ENCODE results near the gene CYB561D2. TPM values are rescaled to one million over a fixed set of nuclear protein-coding genes. Genes with fewer than 3 reads are reported as not detected.

CYB561D2 gene
- total RNA-seq, 4 donors from 2014 or later = 5.4 to 12.4 (median 8.1) TPM

DNA sequence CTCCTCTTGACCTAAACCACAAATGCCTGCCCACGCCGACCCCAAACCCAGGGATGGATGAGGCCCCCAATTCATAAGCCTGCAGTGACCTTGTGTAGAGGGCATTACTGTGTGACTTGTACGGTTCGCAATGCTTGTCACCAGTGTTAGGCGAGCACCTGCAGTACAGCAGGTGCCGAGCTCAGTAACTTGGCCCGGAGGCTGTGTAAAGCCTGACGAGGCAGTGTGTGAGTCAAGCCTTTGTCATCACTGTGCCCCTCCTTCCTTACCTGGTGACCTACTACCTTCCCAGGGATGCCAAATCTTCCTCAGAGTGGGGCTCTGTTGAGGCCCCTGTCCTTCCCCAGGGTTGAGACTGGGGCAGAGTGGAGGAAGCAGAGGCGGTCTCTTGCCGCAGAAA is 45.8 kb downstream of the CYB561D2 start:
- no peak overlapping the region for H3K27ac ChIP-seq (replicated peaks in 1 of 4)
- peaks cover 0 to 9% (median 1%) of the 10 kb centered on the region in 4 donors for H3K4me1 ChIP-seq
- DNase-seq (ENCODE audit: extremely low spot score) = no peak
- no peak for TF ChIP-seq EP300 (IDR thresholded peaks at IDR 0.05)
- TF ChIP-seq, protein P1, sequence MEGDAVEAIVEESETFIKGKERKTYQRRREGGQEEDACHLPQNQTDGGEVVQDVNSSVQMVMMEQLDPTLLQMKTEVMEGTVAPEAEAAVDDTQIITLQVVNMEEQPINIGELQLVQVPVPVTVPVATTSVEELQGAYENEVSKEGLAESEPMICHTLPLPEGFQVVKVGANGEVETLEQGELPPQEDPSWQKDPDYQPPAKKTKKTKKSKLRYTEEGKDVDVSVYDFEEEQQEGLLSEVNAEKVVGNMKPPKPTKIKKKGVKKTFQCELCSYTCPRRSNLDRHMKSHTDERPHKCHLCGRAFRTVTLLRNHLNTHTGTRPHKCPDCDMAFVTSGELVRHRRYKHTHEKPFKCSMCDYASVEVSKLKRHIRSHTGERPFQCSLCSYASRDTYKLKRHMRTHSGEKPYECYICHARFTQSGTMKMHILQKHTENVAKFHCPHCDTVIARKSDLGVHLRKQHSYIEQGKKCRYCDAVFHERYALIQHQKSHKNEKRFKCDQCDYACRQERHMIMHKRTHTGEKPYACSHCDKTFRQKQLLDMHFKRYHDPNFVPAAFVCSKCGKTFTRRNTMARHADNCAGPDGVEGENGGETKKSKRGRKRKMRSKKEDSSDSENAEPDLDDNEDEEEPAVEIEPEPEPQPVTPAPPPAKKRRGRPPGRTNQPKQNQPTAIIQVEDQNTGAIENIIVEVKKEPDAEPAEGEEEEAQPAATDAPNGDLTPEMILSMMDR (IDR thresholded peaks at IDR 0.05) = no peak
- no peak for TF ChIP-seq POLR2A (IDR thresholded peaks at IDR 0.05; ENCODE audit: low read depth)
- TF ChIP-seq POLR2AphosphoS5 (IDR thresholded peaks at IDR 0.05) = no peak
- no peaks in the 10 kb centered on the region for H3K36me3 ChIP-seq
- no peaks in the 10 kb centered on the region for H3K27me3 ChIP-seq
- no peak overlapping the region for H3K4me3 ChIP-seq
- intact Hi-C loops (cut with DNase I) = no loop called here
- no peaks in the 10 kb centered on the region for H3K9me3 ChIP-seq
- WGBS = 91% methylated on average over 10 of the region's 10 CpGs

DNA sequence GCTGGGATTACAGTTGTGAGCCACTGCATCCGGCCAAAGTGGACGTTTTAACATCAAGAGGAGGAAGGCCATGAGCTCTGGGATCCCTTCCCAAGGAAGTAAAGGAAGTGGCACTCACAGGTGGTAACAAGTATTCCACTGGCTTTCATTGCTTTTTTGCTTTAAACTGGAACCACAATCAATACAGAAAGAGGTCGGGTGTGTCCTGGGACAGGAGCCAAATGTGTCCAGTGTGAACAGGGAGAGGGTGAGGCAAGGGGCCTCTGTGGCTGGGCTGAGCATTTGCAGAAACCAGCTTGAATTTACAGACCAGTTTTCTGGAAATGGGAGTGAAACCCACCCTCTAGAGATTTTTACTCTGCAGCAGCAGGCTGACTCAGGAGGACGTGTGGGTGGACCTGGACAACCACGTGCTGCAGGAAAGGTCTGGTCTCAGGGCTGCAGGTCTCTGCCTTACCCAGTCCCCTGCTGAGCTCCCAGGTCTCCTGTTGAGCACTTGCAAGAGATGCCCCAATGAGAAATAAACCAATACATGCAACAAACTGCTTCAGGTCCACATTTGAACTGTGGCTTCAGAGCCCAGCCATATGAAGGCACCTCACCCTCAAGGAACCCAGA is 51.4 kb downstream of the CYB561D2 start:
- no peak overlapping the region for H3K4me3 ChIP-seq
- no peak for DNase-seq (ENCODE audit: extremely low spot score)
- WGBS = 48% methylated on average over 3 of the region's 5 CpGs
- intact Hi-C loops (cut with DNase I) = no loop called here
- no peaks in the 10 kb centered on the region for H3K9me3 ChIP-seq
- H3K36me3 ChIP-seq = no peaks in the 10 kb centered on the region
- no peak overlapping the region for H3K27ac ChIP-seq (replicated peaks in 1 of 4)
- TF ChIP-seq, protein P1 (IDR thresholded peaks at IDR 0.05) = no peak
- no peak for TF ChIP-seq POLR2AphosphoS5 (IDR thresholded peaks at IDR 0.05)
- no peak for TF ChIP-seq EP300 (IDR thresholded peaks at IDR 0.05)
- TF ChIP-seq POLR2A (IDR thresholded peaks at IDR 0.05; ENCODE audit: low read depth) = no peak
- no peaks in the 10 kb centered on the region for H3K4me1 ChIP-seq
- H3K27me3 ChIP-seq = no peaks in the 10 kb centered on the region

Other genes starting within 250 kb of the CYB561D2 start
- 10 to 100 TPM; 11.9 to 46.5 (median 23.3) TPM for gene SEMA3F, start 195.5 kb upstream of the CYB561D2 start, total RNA-seq
- gene GNAT1, start 159.3 kb upstream of the CYB561D2 start, total RNA-seq = not detected
- under 1 TPM in 2 of 4 donors, not detected in 2; 0.11 to 0.39 TPM for gene SLC38A3, start 145.6 kb upstream of the CYB561D2 start, total RNA-seq
- gene GNAI2, start 114.7 kb upstream of the CYB561D2 start, total RNA-seq = 100 to 1,000 TPM; 149 to 297 (median 239) TPM
- gene SEMA3B, start 81.7 kb upstream of the CYB561D2 start, total RNA-seq = 10 to 100 TPM; 37.4 to 66.6 (median 46.4) TPM
- gene LSMEM2, start 71.8 kb upstream of the CYB561D2 start, total RNA-seq = not detected
- 100 to 1,000 TPM in 1 of 4 donors, 10 to 100 TPM in 3; 49.4 to 106 (median 85.8) TPM for gene IFRD2, start 58.4 kb upstream of the CYB561D2 start, total RNA-seq
- gene HYAL3, start 51.5 kb upstream of the CYB561D2 start, total RNA-seq = 1 to 10 TPM; 2.1 to 6.7 (median 3.4) TPM
- 1 to 10 TPM; 6.8 to 9.5 (median 8.0) TPM for gene NAA80, start 51.5 kb upstream of the CYB561D2 start, total RNA-seq
- 10 to 100 TPM in 1 of 4 donors, 1 to 10 TPM in 3; 8.3 to 15.6 (median 9.0) TPM for gene HYAL1, start 47.3 kb upstream of the CYB561D2 start, total RNA-seq
- 100 to 1,000 TPM in 2 of 4 donors, 10 to 100 TPM in 2; 37.4 to 114 (median 97.2) TPM for gene HYAL2, start 28.1 kb upstream of the CYB561D2 start, total RNA-seq
- gene TUSC2, start 22.6 kb upstream of the CYB561D2 start, total RNA-seq = 10 to 100 TPM; 18.7 to 40.6 (median 37.5) TPM
- gene RASSF1, start 10.0 kb upstream of the CYB561D2 start, total RNA-seq = 10 to 100 TPM; 28.7 to 44.2 (median 33.2) TPM
- under 1 TPM in 3 of 4 donors, not detected in 1; 0.50 to 0.57 (median 0.52) TPM for gene ZMYND10, start 5.1 kb upstream of the CYB561D2 start, total RNA-seq
- gene NPRL2, start 87 bp upstream of the CYB561D2 start, total RNA-seq = 10 to 100 TPM; 10.4 to 16.7 (median 14.2) TPM
- 10 to 100 TPM; 37.0 to 85.6 (median 66.3) TPM for gene TMEM115, start 8.7 kb downstream of the CYB561D2 start, total RNA-seq
- 1 to 10 TPM in 2 of 4 donors, under 1 TPM in 2; 0.84 to 2.8 (median 1.1) TPM for gene CACNA2D2, start 152.8 kb downstream of the CYB561D2 start, total RNA-seq
- gene C3orf18, start 216.9 kb downstream of the CYB561D2 start, total RNA-seq = 10 to 100 TPM; 13.6 to 23.8 (median 18.9) TPM
- 10 to 100 TPM in 1 of 4 donors, 1 to 10 TPM in 3; 4.6 to 10.6 (median 6.3) TPM for gene HEMK1, start 218.7 kb downstream of the CYB561D2 start, total RNA-seq

All from esophagus muscularis mucosa (tissue), 4 donors.